C4-2B (cell line): ENCODE results near the gene CYREN.

Experiments
- ZFX ChIP-seq: fragments of 450-650 bp; IDR thresholded peaks from 2 replicates; pipeline ENCODE4 v1.6.1; 2017
- TF ChIP-seq, protein P1 (sequence below): fragments of 450-650 bp; conservative IDR thresholded peaks from 2 replicates; pipeline ENCODE4 v1.5.1; 2017; ENCODE audit warnings: mild to moderate bottlenecking

- TF ChIP-seq, protein P1, sequence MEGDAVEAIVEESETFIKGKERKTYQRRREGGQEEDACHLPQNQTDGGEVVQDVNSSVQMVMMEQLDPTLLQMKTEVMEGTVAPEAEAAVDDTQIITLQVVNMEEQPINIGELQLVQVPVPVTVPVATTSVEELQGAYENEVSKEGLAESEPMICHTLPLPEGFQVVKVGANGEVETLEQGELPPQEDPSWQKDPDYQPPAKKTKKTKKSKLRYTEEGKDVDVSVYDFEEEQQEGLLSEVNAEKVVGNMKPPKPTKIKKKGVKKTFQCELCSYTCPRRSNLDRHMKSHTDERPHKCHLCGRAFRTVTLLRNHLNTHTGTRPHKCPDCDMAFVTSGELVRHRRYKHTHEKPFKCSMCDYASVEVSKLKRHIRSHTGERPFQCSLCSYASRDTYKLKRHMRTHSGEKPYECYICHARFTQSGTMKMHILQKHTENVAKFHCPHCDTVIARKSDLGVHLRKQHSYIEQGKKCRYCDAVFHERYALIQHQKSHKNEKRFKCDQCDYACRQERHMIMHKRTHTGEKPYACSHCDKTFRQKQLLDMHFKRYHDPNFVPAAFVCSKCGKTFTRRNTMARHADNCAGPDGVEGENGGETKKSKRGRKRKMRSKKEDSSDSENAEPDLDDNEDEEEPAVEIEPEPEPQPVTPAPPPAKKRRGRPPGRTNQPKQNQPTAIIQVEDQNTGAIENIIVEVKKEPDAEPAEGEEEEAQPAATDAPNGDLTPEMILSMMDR, result no peak
- TF ChIP-seq ZFX, result no peak
Observed at GRCh38 chr7:135197343-135197742, 26.8 kb upstream of the CYREN start.
